MCF 10A (cell line): ENCODE data around the gene IFITM2. TPM values are rescaled to one million over a fixed set of nuclear protein-coding genes. Genes with fewer than 3 reads are reported as not detected.

Experiments used
- BruUV-seq: library from RNA; stranded (reverse); fragments of 400-500 nt; replicated peaks from 2 replicates; lab custom pipeline; 2021; lab: Mats Ljungman, UMichigan
- CTCF ChIA-PET: fragments of 300-600 bp; sonication (Branson Sonifier 250); formaldehyde crosslinking; extraction: SDS; loops from one replicate; lab custom pipeline; 2021; ENCODE audit warnings: antibody characterized with exemption, inconsistent platforms; lab: Yijun Ruan, JAX
- POLR2A ChIA-PET: fragments of 300-600, 350-650 bp; sonication (Branson Sonifier 250); formaldehyde crosslinking; extraction: SDS; loops from one replicate; lab custom pipeline; 2020; ENCODE audit warnings: antibody characterized with exemption, inconsistent platforms; lab: Yijun Ruan, JAX
- DNase-seq: peaks from one replicate; pipeline ENCODE4 v3.0.0-alpha.2; 2018; ENCODE audit not compliant: unreplicated experiment
- H3K27ac Mint-ChIP-seq: one replicate; pipeline ENCODE4 v1.8.0; 2022; ENCODE audit warnings: mild to moderate bottlenecking, low read depth, mixed read lengths; ENCODE audit not compliant: unreplicated experiment
- H3K27me3 Mint-ChIP-seq: one replicate; pipeline ENCODE4 v1.8.0; 2022; ENCODE audit warnings: mixed read lengths; ENCODE audit not compliant: insufficient read depth, unreplicated experiment
- H3K36me3 Mint-ChIP-seq: one replicate; pipeline ENCODE4 v1.8.0; 2022; ENCODE audit warnings: mild to moderate bottlenecking, moderate library complexity, mixed read lengths; ENCODE audit not compliant: insufficient read depth, unreplicated experiment
- H3K4me1 Mint-ChIP-seq: one replicate; pipeline ENCODE4 v1.8.0; 2022; ENCODE audit warnings: mixed read lengths; ENCODE audit not compliant: insufficient read depth, unreplicated experiment
- H3K4me3 Mint-ChIP-seq: one replicate; pipeline ENCODE4 v1.8.0; 2022; ENCODE audit warnings: mild to moderate bottlenecking, moderate library complexity, mixed read lengths; ENCODE audit not compliant: unreplicated experiment
- H3K9me3 Mint-ChIP-seq: one replicate; pipeline ENCODE4 v1.8.0; 2022; ENCODE audit warnings: mixed read lengths; ENCODE audit not compliant: unreplicated experiment
- CTCF ChIP-seq: fragments of 200-600 bp; IDR thresholded peaks from one replicate; pipeline ENCODE4 v1.8.0; 2022; ENCODE audit warnings: antibody characterized with exemption, mild to moderate bottlenecking; ENCODE audit not compliant: unreplicated experiment
- intact Hi-C: fragments of 100-400 bp; cut with micrococcal nuclease; formaldehyde crosslinking; loops from 2 replicates; pipeline ENCODE4 v1.14.1; 2022
- total RNA-seq: library from RNA; stranded (reverse); gene quantifications from 2 replicates; pipeline ENCODE4 v1.2.3, GENCODE V29; 2022

IFITM2 gene
- total RNA-seq, 1 experiment from 2014 or later = 314 TPM

GRCh38 chr11:339963-340362 is 32.3 kb downstream of the IFITM2 start:
- ChIA-PET POLR2A (interaction anchor here (0.9 to 2.2 kb wide), 2 partner anchors 15 to 31 kb away, joined by 5 to 10 read pairs; no protein-coding TSS in a partner anchor), CTCF (interaction anchor here (0.5 to 1.4 kb wide), 10 partner anchors 11 to 408 kb away, joined by 3 to 7 read pairs (median 3); no protein-coding TSS in a partner anchor)
- Mint-ChIP-seq H3K4me3 (no peak overlapping the region), H3K27ac (no peak overlapping the region), H3K27me3 (peaks cover 20% of the 10 kb centered on the region), H3K9me3 (no peaks in the 10 kb centered on the region), H3K36me3 (no peaks in the 10 kb centered on the region), H3K4me1 (no peaks in the 10 kb centered on the region)
- no TSS peak for BruUV-seq
- TF ChIP-seq CTCF = no peak
- DNase-seq = no peak
- intact Hi-C loops = no loop called here

DNA sequence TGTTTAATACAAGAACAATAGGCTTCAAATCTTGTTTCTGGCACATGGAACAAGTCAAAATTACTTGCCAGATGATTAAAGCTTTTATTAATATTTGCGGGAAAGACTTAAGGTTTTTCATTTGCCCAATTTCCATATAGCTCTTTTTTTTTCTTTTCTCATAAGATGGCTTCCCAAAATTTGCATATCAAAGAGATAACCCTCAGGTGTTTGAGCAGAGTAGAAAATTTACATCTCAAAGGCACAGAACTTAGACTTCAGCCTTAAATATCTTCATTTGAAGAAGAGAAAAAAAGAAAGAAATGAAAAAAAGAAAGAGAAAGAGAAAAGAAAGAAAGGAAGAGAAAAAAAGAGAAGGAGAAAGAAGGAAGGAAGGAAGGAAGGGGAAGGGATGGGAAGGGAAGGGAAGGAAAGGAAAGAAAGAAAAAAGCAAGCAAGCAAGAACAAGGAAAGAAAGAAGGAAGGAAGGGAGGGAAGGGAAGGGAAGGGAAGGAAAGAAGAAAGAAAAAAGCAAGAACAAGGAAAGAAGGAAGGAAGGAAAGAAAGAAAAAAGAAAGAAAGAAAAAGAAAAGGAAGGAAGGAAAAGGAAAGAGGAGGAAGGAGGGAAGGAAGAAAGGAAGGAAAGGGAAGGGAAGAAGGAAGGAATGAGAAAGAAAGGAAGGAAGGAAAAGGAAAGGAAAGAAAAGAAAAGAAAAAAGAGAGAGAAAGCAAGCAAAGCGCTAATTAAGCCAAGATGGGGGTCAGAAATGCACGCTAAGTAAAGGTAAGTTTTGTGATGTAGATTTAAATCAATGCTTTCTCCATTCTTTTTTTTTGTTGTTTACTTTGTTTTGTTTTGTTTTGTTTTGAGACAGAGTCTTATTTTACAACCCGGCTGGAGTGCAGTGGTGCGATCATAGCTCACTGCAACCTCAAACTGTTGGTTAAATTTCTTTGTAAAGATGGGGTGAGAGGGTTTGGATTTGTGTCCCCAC is 33.2 kb downstream of the IFITM2 start:
- ChIA-PET CTCF (interaction anchor here (0.6 to 1.4 kb wide), 7 partner anchors 12 to 407 kb away, joined by 3 to 7 read pairs (median 3); no protein-coding TSS in a partner anchor), POLR2A (interaction anchor here (0.7 to 2.2 kb wide), 2 partner anchors 14 to 104 kb away, joined by 3 to 10 read pairs; no protein-coding TSS in a partner anchor)
- no peak for DNase-seq
- Mint-ChIP-seq H3K36me3 (no peaks in the 10 kb centered on the region), H3K9me3 (no peaks in the 10 kb centered on the region), H3K4me1 (no peaks in the 10 kb centered on the region), H3K4me3 (no peak overlapping the region), H3K27me3 (peaks cover 20% of the 10 kb centered on the region), H3K27ac (no peak overlapping the region)
- no peak for TF ChIP-seq CTCF
- no TSS peak for BruUV-seq
- intact Hi-C loops = no loop called here

DNA sequence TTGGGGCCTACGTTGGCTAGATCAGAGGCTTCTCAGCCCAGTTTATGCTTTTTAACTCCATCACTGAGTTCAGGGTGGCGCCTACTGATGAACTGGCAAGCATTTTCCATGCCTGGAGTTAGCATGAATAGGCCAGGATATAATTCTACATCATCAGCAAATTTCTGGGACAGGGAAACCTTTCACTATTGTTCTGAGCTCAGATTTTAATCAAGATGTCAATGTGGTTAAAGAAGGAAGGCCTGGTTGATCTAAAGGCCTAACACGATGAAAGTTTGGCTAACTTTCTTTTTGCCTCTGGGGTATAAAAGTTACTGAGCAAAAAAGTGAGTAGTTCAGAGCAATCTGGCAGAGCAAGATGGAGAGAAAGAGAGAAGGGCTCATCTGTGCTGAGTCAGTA is 34.7 kb downstream of the IFITM2 start:
- POLR2A ChIA-PET = interaction anchor here (0.6 to 1.1 kb wide), 3 partner anchors 12 to 107 kb away, joined by 3 to 5 read pairs (median 3); no protein-coding TSS in a partner anchor
- Mint-ChIP-seq H3K27ac (no peak overlapping the region), H3K4me1 (no peaks in the 10 kb centered on the region), H3K36me3 (no peaks in the 10 kb centered on the region), H3K9me3 (no peaks in the 10 kb centered on the region), H3K27me3 (peaks cover 20% of the 10 kb centered on the region), H3K4me3 (no peak overlapping the region)
- TF ChIP-seq CTCF = no peak
- BruUV-seq = no TSS peak
- no peak for DNase-seq
- intact Hi-C loops = no loop called here
- CTCF ChIA-PET = interaction anchor here (0.6 kb wide), 1 partner anchor 14 kb away, joined by 3 read pairs; no protein-coding TSS in a partner anchor
